Measurements from ENCODE around the gene PFDN4.
"Not testable (repeated sequence)": the region's sequence is repeated elsewhere in the genome, so short reads cannot be mapped to it uniquely, and the experiment has no call there.

Gene PFDN4

GRCh38 chr20:54203281-54203680, 4.6 kb upstream of the PFDN4 start:
- DNase-seq = no peak

GRCh38 chr20:54204063-54204462, 3.8 kb upstream of the PFDN4 start:
- no peak for DNase-seq

- DNase-seq = no peak
Observed at GRCh38 chr20:54204481-54204880, 3.4 kb upstream of the PFDN4 start.

GRCh38 chr20:54205450-54205849, 2.4 kb upstream of the PFDN4 start:
- no peak for DNase-seq

GRCh38 chr20:54207053-54207742, 689 bp upstream of the PFDN4 start:
- DNase-seq = no peak

GRCh38 chr20:54208548-54209176, 775 bp downstream of the PFDN4 start:
- DNase-seq = no peak

- DNase-seq = no peak
Observed at GRCh38 chr20:54209216-54209813, 1.4 kb downstream of the PFDN4 start.

DNA sequence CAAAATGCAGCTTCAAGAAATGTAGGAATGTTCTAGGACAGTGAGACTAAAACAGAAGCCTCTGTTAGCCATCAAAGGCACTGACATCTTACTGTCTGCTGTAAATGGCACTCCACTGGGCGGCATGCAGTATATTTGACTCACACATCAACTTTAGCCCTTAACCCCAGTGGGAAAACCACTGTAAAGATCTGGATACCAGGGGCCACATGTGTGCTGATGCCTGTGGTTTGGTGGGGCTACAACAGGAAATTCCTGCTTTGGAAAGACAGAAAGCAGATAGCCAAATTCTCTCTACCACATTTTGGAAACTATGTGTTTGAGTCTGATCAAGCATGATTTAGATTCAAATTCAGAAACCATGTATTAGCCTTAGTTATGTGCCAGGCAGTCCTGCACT, 4.3 kb downstream of the PFDN4 start:
- no peak for DNase-seq

GRCh38 chr20:54212871-54213270, 5.0 kb downstream of the PFDN4 start:
- no peak for DNase-seq

GRCh38 chr20:54214566-54214965, 6.7 kb downstream of the PFDN4 start:
- DNase-seq = no peak

GRCh38 chr20:54215157-54215789, 7.4 kb downstream of the PFDN4 start:
- no peak for DNase-seq

GRCh38 chr20:54217762-54218161, 9.9 kb downstream of the PFDN4 start:
- DNase-seq = no peak

DNA sequence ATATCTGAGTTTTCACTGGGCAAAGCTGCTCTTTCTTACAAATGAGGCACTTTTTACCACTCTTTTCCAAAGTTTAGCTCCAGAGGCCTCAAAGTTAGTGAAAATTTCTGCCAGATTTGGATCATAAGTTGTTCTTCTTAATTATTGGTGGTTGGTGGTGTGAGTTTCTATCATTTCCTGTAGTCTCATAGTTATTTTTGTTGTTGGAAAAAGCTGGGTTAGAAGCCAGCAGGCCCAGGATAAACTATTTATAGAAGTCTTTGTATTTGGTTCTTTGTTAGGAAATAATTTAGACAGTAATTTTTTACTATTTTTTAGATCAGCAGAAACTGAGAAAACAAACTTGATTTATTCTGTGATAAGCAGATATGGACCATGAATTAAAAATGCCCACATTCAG, 10.6 kb downstream of the PFDN4 start:
- DNase-seq = no peak

DNA sequence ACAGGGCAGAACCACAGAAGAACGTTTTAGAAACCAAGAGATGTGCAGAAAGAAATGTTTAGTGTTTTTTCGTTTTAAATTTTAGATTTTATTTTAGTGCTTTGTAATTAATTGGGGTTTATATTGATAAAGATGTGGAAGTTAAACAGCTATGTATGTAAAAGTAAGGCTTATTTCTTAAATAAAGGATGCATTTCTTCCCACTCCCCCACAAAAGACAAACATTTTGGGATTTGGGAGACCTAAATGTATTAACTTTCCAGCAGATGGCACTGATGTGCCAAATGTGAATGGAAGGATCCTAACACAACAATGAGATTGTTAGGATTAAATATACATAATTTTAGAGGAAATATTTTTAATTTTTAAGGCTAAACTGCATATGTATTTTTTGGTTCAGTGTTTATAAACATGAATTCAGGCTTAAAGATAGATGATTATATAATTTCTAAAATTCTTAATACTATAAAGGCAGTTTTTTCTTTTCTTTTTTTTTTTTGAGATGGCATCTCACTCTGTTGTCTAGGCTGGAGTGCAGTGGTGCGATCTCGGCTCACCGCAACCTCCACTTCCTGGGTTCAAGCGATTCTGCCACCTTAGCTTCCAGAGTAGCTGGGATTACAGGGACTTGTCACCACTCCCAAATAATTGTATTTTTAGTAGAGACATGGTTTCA, 12.0 kb downstream of the PFDN4 start:
- DNase-seq = no peak

DNA sequence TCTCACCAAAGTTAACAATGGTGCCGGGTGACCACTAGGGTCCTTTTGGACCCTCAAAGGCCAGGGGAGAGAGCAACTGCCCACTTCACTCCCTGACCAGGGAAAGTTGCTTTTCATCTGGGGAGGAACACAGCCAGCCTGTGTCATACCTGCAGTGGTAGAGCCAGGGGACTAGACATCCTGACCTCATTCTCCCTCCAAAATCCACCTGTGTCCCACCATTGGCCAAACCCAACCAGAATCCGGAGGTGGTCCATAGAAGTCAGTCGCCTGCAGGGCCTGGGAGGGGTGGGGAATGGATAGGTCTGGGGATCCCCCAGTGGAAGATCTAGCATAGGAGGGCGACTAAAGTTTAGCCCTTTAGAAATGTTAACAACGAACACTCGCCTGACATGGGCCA, 12.8 kb downstream of the PFDN4 start:
- no peak for DNase-seq

- no peak for DNase-seq
Observed at GRCh38 chr20:54221353-54221752, 13.5 kb downstream of the PFDN4 start.

DNA sequence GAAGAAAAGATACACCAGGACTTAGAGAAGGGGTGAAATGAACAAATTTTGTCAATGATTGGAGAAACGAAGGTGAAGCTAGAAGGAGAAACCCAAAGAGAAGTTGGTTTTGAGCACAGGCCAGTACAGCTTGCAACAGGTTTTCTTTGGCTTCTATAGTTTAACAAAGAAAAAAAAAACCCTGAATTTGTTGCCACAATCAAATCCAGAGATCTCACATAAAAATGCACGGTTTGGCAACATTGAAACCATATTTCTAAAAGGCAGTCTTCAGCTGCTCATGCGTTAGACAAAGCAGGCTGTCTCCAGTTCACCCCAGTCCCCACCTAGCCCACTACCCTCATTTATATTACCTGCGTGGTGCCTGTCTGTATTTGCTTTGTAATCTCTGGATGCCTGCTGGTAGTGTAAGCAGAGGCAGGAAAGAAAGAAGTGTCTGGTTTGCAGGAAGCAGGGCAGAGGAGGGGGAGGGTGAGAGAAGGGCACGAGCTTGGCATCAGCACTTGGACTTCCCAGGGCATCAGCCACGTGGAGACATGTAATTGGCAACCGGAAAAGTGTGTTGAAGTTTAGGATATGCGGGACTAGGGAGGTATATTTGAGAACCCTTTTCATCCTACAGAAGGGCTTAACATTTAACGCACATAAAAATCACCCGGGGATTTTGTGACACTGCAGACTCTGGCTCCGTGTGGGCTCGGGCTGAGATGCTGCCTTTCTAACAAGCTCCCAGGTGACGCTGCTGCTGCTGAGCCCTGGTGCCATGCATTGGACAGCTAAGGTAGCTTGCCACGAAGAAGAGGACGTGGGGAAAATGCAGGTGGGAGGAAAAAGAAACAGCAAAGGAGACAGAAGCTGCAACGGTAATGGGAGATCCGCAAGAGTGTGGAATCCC, 14.4 kb downstream of the PFDN4 start:
- DNase-seq = no peak

DNA sequence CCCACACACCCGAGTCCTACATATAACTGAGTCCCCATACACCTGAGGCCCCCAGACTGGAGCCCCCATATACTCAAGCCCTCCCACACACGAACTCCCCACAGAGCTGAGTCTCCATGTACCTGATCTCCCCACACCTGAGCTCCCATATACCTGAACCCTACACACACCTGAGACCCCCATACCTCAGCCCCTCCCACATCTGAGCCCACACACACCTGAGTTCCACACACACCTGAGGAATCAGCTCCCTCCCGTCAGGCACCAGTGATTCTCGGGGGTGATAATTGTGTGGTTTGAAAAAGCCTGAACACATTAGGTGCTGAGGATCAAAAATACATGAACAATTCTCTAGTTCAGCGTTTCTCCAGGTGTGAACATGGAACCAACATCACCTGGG, 15.4 kb downstream of the PFDN4 start:
- DNase-seq = no peak

GRCh38 chr20:54223751-54224150, 15.9 kb downstream of the PFDN4 start:
- no peak for DNase-seq

- not testable (repeated sequence) for DNase-seq
Observed at GRCh38 chr20:54224642-54225041, 16.8 kb downstream of the PFDN4 start.

DNA sequence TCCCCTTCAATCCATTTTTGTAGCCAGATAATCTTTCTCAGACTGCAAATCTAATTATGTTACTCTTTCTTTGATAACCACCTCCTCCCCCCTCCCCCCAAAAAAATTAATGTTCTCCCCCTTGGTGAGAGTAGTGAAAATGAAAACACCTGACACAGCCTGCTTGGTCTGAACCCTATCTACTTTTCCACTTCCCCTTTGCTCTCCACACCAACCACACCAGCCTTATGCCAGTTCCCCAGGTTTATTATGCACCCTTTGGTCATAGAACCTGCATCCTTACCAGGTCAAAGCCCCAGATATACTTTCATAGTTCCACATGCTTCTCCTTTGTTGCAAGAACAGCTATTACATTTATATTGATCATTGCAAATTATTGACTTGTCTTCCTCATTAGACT, 19.4 kb downstream of the PFDN4 start:
- DNase-seq = no peak

- no peak for DNase-seq
Observed at GRCh38 chr20:54227751-54228150, 19.9 kb downstream of the PFDN4 start.
